Erythroblast (primary cell): Measurements from ENCODE around the gene TBCCD1.

Experiments used
- GATA1 ChIP-seq: IDR thresholded peaks from 2 replicates; pipeline ENCODE4 v1.6.1; 2011; ENCODE audit warnings: low read depth, mild to moderate bottlenecking, control low read depth, low read length, moderate library complexity
- POLR2A ChIP-seq: IDR thresholded peaks from 2 replicates; pipeline ENCODE4 v1.6.1; 2011; ENCODE audit warnings: mild to moderate bottlenecking, low read length

DNA sequence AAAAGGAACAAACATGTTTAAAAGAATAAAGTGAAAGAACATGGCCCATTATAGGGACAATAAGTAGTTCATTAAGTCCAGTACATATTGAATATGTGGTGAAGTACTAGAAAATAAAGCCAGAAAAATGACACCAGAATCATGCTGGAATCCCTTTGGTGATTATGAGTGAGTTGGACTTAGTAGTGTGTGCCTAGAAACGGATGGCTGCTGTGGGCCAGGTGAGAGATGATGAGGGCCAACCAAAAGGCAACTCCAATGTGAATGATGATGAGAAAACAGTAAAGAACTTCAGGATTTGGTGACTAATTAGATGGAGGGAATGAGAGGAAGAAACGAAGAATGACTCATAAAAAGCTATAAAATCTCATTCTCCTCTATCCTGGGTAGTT, 26.3 kb downstream of the TBCCD1 start:
- TF ChIP-seq POLR2A, result no peak
- no peak for TF ChIP-seq GATA1
